ENCODE data around the gene KLHL29. TPM values are rescaled to one million over a fixed set of nuclear protein-coding genes. Genes with fewer than 3 reads are reported as not detected.

The KLHL29 gene
- total RNA-seq, 1 experiment from 2014 or later = 6.4 TPM

DNA sequence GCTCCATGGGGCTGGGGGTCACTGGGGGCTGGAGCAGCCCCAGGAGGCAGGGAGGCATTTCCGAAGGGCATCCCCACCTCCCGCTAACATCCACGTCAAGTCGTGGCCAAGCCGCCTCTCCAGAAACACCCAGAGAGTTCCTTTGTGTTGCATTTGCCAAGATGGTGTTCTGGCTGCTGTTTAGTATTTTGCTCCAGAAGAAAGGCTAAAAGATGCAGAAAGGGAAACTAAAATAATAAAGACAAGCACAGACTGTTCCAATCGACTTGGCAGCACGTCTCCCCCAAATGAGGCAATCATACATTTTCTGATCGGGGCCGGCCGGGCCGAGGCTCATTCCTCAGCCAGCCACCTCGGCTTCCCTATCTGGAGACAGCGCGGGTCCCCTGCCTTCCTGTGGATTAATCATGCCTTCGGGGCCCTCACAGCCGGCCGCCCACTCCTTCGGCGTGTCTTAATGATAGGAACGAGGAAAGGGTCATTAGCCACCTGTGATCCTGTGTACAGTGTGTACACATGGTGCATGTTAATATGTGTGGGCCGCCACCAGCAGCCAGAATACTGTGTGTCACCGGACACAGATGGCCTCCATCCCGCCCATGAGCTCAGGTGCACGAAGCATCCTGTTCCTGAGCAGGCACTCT, 169.2 kb downstream of the KLHL29 start:
- in situ Hi-C loops (cut with HindIII; ENCODE audit: low pct_unique_long_range_greater_than_20kb, low sequenced_read_pairs) = no loop called here

GRCh38 chr2:23555944-23556343, 171.0 kb downstream of the KLHL29 start:
- in situ Hi-C loops (cut with HindIII; ENCODE audit: low pct_unique_long_range_greater_than_20kb, low sequenced_read_pairs) = no loop called here
- no peak for DNase-seq (ENCODE audit: low read depth, low spot score)

More for the DNA sequence above, 169.2 kb downstream of the KLHL29 start:
- DNase-seq (ENCODE audit: low read depth, low spot score) = no peak

- in situ Hi-C loops (cut with HindIII; ENCODE audit: low pct_unique_long_range_greater_than_20kb, low sequenced_read_pairs) = no loop called here
- DNase-seq (ENCODE audit: low read depth, low spot score) = no peak
These were observed 171.9 kb downstream of the KLHL29 start for GRCh38 chr2:23556929-23557328.

GRCh38 chr2:23557455-23557854, 172.5 kb downstream of the KLHL29 start:
- in situ Hi-C loops (cut with HindIII; ENCODE audit: low pct_unique_long_range_greater_than_20kb, low sequenced_read_pairs) = no loop called here
- DNase-seq (ENCODE audit: low read depth, low spot score) = no peak

- no peak for DNase-seq (ENCODE audit: low read depth, low spot score)
- in situ Hi-C loops (cut with HindIII; ENCODE audit: low pct_unique_long_range_greater_than_20kb, low sequenced_read_pairs) = no loop called here
These were observed 174.7 kb downstream of the KLHL29 start for GRCh38 chr2:23559561-23560239.

- no peak for DNase-seq (ENCODE audit: low read depth, low spot score)
- in situ Hi-C loops (cut with HindIII; ENCODE audit: low pct_unique_long_range_greater_than_20kb, low sequenced_read_pairs) = no loop called here
These were observed 176.1 kb downstream of the KLHL29 start for GRCh38 chr2:23561088-23561487.

DNA sequence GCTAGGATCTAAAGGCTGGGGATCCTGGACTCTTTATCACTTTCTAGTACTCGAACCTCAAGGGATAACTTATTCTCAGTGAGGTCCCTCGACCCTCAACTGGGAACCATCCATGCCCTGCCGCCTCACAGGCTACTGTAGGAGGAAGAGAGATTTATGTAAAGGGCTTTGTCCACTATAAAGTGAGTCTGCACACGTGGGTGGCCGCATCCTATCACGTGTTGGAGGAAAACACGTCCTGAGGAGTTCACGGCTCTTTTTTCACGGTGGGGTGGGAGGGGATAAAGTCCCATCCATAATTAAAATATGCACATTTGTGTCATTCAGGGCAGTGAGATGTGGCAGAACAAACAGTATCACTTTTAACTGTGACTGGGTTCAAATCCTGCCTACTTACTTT, 176.6 kb downstream of the KLHL29 start:
- DNase-seq (ENCODE audit: low read depth, low spot score) = no peak
- in situ Hi-C loops (cut with HindIII; ENCODE audit: low pct_unique_long_range_greater_than_20kb, low sequenced_read_pairs) = no loop called here

- no peak for DNase-seq (ENCODE audit: low read depth, low spot score)
- in situ Hi-C loops (cut with HindIII; ENCODE audit: low pct_unique_long_range_greater_than_20kb, low sequenced_read_pairs) = no loop called here
These were observed 177.2 kb downstream of the KLHL29 start for GRCh38 chr2:23562143-23562542.

- no peak for DNase-seq (ENCODE audit: low read depth, low spot score)
- in situ Hi-C loops (cut with HindIII; ENCODE audit: low pct_unique_long_range_greater_than_20kb, low sequenced_read_pairs) = no loop called here
These were observed 178.2 kb downstream of the KLHL29 start for GRCh38 chr2:23563151-23563550.

DNA sequence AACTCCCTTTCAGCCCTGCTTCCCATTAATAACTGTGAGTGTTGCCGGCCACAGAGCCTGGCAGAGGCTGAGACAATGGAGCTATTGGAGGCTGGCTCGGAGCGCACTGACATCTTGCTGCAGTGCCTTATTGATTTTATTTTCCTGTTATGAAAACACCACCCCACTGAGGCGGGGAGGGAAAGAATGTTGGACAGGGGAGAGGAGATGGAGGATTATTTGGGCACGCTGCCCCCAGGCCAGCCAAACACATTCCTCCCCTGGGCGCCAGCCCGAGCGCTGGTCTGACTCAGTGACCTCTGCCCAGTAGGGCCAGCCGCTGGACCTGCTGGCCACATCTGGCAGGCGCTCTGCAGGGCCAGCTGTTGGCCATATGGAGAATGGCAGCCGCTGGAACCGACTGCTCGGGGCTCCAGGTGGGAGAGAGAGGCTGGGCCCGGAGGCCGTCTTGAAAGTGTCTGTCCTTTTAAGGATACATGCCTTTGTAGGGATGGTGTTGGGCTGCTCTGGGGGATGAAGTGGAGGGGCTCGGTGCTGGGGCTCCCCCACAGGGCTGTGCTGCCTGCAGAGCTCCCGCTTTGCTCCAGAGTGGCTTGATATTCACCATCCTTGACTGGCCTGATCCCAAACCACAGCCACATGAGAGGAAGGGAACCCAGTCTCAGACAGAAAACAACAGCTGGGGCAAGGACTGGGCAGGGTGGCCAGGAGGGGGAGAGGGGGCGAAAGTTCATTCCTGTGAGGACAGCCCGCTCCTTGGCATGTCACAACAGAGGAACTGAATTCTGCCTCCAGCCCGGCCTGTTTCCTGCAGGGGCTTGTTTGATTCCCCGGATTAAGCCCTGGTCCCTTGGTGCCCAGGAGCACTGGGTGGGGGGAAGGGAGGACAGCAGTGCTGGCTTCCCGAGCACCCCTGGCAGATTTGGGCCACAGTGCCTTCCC, 179.0 kb downstream of the KLHL29 start:
- in situ Hi-C loops (cut with HindIII; ENCODE audit: low pct_unique_long_range_greater_than_20kb, low sequenced_read_pairs) = no loop called here
- DNase-seq (ENCODE audit: low read depth, low spot score) = no peak

GRCh38 chr2:23564615-23564960, 179.6 kb downstream of the KLHL29 start:
- no peak for DNase-seq (ENCODE audit: low read depth, low spot score)
- in situ Hi-C loops (cut with HindIII; ENCODE audit: low pct_unique_long_range_greater_than_20kb, low sequenced_read_pairs) = no loop called here

DNA sequence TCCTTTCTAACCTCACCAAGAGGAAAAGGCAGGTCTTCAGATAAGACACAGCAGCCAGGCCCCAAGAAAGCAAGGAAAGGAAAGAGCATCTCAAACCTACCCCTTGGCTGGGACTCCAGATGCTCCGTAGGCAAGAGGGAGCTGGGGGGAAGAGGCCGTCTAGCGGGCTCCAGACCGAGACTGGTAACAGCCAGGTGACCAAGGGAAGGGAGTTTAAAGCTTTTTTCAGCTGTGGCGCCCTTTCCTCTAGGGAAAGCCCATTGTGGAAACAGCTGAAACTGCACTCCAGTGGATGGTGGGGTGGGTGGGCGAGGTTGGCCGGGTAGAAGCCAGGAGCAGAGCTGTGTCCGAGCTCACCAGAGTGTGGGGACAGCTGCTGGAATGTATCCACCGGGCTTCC, 180.4 kb downstream of the KLHL29 start:
- no peak for DNase-seq (ENCODE audit: low read depth, low spot score)
- in situ Hi-C loops (cut with HindIII; ENCODE audit: low pct_unique_long_range_greater_than_20kb, low sequenced_read_pairs) = no loop called here

GRCh38 chr2:23565814-23566213, 180.8 kb downstream of the KLHL29 start:
- in situ Hi-C loops (cut with HindIII; ENCODE audit: low pct_unique_long_range_greater_than_20kb, low sequenced_read_pairs) = no loop called here
- DNase-seq (ENCODE audit: low read depth, low spot score) = no peak

GRCh38 chr2:23566241-23567142, 181.5 kb downstream of the KLHL29 start:
- peak; percentile 68 for DNase-seq (ENCODE audit: low read depth, low spot score)

DNA sequence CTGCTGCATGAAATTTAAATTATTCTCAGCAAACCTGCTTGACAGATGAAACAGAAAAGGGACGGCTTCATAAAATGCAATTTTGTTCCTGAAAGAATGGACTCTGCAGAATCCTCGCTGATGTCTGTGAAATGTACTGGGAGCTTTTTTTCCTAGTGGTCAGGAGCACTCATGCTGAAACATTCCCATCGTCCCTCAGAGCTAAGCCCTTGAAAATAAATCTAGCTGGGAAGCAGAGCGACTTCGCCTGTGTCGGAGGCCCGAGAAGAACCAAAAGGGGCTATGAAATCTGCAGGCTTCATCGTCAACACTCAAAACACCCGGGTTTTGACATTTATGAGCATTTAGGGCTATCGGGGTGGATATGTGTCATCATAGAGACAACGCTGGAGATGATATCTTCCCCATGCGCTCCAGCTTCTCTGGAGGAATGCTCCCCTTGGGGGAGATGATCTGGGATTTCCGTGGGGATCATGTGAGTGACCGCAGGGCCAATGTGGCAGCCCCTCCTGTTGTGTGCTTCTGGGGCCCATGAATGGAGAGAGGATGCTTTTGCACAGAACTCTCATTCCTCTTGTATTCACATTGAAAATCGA, 182.3 kb downstream of the KLHL29 start:
- no peak for DNase-seq (ENCODE audit: low read depth, low spot score)
- in situ Hi-C loops (cut with HindIII; ENCODE audit: low pct_unique_long_range_greater_than_20kb, low sequenced_read_pairs) = no loop called here

More at GRCh38 chr2:23566241-23567142, 181.5 kb downstream of the KLHL29 start:
- in situ Hi-C loops (cut with HindIII; ENCODE audit: low pct_unique_long_range_greater_than_20kb, low sequenced_read_pairs) = no loop called here

DNA sequence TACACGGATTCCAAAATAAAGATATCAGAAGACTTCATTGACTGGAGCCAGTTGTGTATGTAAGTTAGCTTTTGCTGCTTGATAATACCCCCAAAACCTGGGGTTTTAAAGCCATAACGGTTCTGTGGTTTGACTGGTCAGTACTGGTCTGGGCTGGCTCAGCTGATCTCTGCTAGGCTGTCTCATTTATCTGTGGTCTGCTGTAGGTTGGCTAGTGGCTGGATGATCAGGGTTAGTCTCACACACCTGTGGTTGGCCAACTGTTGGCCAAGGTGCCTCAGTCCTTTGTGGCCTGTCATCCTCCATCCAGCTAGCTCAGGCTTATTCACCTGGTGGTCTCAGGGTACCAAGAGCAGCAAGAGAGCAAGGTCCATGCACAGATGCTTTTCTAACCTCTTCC, 183.2 kb downstream of the KLHL29 start:
- DNase-seq (ENCODE audit: low read depth, low spot score) = no peak
- in situ Hi-C loops (cut with HindIII; ENCODE audit: low pct_unique_long_range_greater_than_20kb, low sequenced_read_pairs) = no loop called here

DNA sequence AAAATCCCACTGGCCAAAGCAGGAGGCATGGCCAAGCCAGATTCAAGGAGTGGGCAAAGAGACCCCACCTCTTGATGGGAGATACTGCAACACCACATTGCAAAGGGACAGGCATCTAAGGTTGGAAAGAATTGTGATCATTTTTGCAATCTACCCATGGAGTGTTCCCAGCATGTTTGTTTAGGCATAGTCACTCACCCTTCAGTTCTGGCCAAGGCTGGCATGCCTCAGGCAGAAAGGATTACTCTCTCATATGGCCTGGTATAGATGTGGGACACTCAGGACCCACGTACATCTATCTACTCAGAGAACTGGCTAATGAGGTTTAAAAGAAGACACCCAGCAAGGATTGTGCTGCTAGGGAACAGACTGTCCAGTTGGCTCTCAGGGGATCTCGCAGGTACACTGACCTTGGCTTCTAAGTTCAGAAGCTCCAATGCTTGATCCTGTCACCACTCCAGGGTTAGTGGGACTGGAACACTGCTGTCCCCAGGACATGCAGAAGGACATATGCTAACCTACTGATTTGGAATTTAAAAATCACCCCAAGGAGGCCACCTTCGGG, 183.7 kb downstream of the KLHL29 start:
- DNase-seq (ENCODE audit: low read depth, low spot score) = no peak
- in situ Hi-C loops (cut with HindIII; ENCODE audit: low pct_unique_long_range_greater_than_20kb, low sequenced_read_pairs) = no loop called here

Data from SK-MEL-5 (cell line).